Activated CD4-positive, alpha-beta T cell treated with anti-CD3 and anti-CD28 coated beads, Interleukin-2, amount 50 U/mL, for 48 hours (primary cell): ENCODE measurements around the gene CHRNA5.
A peak's percentile ranks its signal among the peaks of the same experiment; 100 is the strongest.
"Not testable (repeated sequence)": the region's sequence is repeated elsewhere in the genome, so short reads cannot be mapped to it uniquely, and the experiment has no call there.

Experiments used
- DNase-seq, 2 experiments: peaks; one replicate each; pipeline ENCODE4 v3.0.0-alpha.2; 2020

The CHRNA5 gene

DNA sequence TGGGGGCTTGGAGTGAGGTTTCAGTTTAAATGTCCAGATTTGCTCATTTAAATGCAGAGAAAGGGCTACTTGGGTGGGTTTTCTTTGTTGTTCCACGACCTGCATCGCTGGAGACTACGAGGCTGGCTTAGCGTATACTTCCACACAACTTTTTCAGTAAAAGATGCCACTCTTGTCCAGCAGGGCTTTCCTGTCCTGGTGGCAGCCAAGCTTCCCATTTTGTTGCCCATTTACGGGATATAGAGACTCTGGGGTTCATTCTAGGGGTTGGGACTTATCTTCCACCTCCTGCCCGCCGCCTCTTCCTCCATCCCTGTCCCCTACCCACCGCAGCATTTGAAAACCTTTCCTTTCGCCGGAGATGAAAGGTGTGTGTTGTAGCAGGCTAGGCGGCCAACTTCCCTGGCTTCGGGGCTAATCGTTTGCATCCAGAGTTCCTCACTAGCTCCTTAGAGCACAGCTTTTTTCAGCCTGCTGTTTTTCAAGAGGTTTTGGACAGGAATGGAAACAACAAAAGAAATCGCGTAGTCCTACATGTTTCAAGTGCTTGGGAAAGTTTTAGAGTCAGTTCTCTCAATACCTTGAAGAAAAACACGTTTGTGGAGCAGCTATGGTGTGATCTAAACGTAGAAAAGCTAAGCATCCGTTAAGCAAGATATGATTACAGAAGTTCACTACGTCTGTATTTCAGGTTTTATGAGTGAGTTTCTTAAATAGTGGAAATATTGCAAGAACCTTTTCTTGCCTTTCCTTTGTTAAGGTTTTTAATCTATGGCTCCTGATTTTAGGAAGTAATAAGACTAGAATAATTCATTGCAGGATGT, 843 bp downstream of the CHRNA5 start:
- DNase-seq = peak; percentile 8 to 16

DNA sequence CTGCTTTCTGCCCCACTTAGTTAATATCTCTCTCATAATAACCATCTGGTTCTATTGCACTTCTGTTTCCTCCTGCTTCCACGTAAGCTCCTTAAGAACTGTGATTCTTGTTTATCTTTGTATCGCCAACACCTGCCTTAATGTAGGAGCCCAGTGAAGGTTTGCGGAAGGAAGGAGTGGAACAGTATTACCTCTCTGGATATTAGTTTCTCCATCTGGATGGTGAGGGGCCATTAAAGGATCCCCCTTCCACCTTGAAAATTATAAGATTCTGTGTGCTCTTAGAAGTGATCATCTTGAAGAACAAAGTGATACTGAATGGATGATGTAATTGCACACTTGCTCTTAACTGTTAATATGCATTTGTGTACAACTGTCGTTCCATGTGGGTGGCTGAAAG, 2.2 kb downstream of the CHRNA5 start:
- DNase-seq = no peak

DNA sequence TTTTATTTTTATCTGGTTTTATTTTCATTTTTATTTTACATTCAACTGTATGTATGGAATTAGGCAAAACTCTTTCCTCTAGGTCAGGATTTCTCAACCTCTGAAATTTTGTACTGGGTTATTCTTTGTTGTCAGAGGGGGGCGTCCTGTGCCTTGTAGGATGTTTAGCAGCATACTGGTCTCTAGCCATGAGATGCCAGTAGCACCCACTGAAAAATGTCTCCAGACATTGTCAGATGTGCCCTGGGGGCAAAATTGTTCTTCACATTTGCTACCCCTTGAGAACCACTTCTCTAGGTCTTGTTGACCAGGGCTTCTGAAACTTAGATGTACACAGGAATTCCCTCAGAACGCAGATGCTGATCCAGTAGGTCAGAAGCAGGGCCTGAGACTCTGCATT, 5.4 kb downstream of the CHRNA5 start:
- DNase-seq = no peak

DNA sequence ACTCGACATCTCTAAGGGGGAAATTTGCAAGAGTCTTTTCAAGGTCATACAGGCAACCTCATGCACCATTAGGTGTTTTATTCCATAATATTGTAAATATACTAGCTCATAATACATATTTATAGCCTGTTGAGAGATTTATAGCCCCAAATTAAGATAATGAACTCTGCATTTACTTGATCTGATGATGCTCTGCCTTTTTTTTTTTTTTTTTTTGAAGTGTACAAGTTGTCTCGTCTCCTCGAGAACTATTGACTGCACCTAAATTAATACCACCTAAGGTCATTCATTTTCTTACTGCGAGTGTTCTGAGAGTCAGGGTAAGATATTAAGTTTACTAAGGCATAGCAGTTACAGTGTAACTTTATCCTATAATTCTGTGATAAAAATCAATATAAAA, 6.1 kb downstream of the CHRNA5 start:
- no peak for DNase-seq

- no peak for DNase-seq
Observed at GRCh38 chr15:78573416-78573815, 8.1 kb downstream of the CHRNA5 start.

DNA sequence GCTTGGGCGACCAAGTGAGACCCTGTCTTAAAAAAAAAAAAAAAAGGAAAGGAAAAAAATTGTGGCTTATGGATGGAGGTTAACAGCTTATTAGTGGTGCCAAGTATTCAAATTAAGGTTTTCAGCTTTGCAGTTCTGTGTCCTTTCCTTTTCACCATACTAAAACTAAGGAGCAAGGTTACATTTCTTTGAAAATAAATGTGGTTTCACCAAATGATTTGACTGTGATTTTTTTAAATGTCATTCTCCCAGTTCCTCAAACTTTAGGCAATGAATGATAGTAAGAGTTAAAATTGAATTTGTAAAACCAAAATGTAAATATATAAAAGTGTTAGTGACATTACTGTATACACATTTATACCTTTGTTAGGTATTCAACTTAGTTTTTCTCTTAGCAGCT, 9.6 kb downstream of the CHRNA5 start:
- DNase-seq = no peak

GRCh38 chr15:78597583-78597982, 32.3 kb downstream of the CHRNA5 start:
- DNase-seq = no peak

DNA sequence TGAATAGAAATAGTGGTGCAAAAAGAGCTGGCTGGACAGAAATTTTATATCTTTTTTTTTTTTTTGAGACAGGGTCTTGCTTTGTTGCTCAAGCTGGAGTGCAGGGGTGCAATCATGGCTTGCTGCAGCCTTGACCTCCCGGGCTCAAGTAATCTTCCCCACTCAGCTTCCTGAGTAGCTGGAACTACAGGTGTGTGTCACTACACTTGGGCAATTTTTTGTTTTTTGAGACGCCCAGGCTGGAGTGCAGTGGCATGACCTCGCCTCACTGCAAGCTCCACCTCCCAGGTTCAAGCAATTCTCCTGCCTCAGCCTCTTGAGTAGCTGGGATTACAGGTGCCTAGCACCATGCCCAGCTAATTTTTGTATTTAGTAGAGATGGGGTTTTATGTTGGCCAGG, 33.0 kb downstream of the CHRNA5 start:
- no peak for DNase-seq

GRCh38 chr15:78599189-78599588, 33.9 kb downstream of the CHRNA5 start:
- DNase-seq = no peak

DNA sequence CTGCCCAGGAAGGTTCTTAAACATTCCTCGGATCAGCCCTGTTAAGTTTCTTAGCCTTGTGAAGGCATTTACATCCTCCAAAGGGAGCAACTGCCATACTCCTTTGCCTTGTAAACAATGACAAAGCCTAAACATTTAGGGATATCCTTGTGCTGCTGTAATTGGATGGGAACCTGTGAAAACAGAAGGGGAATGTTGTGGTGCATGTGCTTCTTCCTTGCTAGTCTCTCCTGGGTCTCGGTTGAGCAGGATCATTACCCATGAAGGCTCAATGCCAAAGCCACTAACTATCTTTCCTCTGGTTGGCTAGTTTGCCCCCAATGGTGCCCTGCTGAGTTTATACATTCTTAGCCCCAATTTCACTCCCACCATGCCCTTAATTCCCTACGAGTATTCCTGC, 38.1 kb downstream of the CHRNA5 start:
- DNase-seq = no peak

GRCh38 chr15:78604420-78604819, 39.1 kb downstream of the CHRNA5 start:
- no peak for DNase-seq

DNA sequence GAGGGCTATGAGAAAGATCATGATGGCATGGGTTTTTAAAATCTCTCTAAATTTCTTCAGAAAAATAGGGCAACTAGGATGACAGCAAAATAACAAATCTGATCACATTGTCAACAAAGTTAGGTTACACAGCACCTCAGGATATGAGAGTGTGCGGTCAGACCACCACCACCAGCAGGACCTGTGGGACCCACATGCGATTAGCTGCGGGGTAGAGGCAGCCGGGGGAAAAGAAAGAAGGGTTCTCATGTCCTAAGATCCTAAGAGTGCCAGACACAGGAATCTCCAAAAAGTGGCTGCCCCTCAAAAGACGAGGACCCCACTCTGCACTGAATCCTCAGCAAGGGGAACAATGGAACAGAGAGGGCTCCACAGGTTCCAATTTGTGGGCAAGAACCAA, 39.9 kb downstream of the CHRNA5 start:
- DNase-seq = no peak

- DNase-seq = no peak
Observed at GRCh38 chr15:78605680-78606079, 40.4 kb downstream of the CHRNA5 start.

- DNase-seq = not testable (repeated sequence)
Observed at GRCh38 chr15:78609551-78609950, 44.2 kb downstream of the CHRNA5 start.

DNA sequence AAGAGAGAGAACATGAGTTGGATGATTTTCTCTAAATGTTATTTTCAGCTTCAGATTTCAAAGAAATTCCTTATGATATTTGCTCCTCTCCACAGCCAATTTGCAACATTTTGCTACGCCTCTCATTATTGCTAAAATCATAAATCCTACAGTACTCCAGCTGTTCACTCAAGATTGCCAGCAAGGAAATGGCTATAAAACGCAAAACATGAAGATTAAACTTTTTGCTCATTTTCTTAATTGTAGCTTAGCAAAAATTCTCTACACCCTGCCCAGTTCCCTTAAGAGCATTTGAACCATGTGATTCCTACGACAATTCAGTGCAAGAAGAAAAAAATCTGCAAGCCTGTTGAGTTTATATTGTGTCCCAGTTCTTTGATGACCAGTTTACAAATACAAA, 48.7 kb downstream of the CHRNA5 start:
- DNase-seq = no peak

- DNase-seq = no peak
Observed at GRCh38 chr15:78615151-78615589, 49.9 kb downstream of the CHRNA5 start.

DNA sequence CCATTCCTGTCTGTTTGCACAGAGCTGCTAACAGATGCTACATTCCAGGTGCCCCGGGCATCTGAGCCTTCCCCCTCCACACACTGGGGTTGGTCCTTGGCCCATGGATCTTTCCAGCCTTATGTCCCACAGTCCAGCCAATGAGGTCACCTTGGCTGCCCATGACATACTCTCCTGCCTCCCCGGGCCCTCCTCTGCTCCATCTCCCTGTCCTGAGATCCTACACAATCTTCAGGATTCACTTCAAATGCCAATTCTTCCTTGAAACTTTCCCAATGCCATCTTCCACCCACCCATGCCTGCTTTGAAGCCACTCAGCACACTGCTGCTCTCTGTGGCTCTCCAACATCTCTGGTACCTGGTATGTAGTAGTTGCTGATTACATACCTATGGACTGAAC, 51.2 kb downstream of the CHRNA5 start:
- DNase-seq = no peak

DNA sequence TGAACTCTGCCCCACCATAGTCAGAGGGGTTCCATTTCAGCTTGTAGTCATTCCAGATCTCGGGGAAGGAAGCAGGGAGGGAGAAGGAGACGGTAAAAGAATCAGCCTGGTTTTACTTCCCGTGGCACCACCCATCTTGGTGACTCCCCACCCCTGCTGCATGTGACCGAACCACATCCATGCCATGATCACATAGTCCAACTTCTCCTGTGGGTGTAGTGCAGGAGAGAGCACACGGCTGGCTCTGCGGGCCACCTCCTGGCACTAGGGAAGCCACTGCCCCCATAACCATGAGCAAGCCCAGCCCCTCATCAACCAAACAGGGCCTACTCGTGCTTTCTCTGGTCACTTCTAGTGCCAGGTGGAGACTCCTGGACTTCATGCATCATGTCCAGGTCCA, 51.8 kb downstream of the CHRNA5 start:
- DNase-seq = no peak

DNA sequence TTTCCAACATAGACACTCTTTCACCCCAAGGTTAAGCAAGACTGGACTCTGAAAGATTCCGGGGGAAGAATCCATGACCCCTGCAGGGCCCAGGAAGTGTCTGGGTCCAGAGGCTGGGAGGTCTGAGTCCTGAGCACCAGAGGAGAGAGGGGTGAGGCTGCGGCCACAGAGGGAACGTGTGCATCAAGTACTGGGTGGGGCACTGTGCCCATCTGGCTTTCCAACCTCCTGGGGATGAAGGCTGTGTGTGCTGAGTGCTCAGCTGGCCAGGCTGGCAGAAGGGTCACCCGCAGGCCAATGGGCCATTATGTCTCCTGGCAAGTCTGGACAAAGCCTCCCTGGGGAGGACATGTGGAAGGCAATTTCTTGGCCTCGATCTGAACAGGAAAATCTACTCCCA, 52.2 kb downstream of the CHRNA5 start:
- no peak for DNase-seq

DNA sequence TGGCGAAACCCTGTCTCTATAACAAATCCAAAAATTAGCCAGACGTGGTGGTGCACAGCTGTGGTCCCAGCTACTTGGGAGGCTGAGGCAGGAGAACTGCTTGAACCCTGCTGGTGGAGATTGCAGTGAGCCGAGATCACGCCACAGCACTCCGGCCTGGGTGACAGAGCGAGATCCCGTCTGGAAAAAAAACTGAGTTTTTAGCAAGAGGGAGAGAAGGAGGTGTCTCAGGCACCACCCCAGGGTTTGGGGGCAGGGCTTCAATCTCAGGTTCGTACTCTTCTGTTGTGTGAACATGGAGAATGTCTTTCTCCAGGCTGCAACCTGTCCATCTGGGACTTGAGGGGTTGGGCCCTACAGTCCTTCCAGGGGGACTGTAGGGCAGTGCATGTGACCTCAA, 52.7 kb downstream of the CHRNA5 start:
- no peak for DNase-seq

DNA sequence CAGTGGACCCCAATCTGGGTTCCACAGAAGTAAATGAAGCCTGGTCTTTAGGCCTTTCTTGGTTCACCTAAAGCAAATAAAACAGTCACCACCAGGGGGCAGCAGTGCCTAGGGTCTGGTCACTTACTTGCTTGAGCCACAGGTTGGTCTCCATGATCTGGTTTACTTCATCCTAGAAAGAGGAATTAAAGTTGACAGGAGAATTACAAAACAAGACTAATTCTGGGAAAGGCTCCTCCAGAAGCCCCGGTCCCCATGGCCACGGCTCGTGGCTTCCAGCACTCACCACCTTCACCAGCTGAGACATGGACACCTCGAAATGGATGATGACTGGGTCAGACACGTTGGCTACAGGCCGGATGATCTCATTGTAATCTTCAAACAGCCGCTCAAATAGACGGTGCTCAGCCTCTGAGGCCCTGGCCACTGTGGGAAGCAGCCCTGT, 53.2 kb downstream of the CHRNA5 start:
- peak; percentile 90 for DNase-seq

DNA sequence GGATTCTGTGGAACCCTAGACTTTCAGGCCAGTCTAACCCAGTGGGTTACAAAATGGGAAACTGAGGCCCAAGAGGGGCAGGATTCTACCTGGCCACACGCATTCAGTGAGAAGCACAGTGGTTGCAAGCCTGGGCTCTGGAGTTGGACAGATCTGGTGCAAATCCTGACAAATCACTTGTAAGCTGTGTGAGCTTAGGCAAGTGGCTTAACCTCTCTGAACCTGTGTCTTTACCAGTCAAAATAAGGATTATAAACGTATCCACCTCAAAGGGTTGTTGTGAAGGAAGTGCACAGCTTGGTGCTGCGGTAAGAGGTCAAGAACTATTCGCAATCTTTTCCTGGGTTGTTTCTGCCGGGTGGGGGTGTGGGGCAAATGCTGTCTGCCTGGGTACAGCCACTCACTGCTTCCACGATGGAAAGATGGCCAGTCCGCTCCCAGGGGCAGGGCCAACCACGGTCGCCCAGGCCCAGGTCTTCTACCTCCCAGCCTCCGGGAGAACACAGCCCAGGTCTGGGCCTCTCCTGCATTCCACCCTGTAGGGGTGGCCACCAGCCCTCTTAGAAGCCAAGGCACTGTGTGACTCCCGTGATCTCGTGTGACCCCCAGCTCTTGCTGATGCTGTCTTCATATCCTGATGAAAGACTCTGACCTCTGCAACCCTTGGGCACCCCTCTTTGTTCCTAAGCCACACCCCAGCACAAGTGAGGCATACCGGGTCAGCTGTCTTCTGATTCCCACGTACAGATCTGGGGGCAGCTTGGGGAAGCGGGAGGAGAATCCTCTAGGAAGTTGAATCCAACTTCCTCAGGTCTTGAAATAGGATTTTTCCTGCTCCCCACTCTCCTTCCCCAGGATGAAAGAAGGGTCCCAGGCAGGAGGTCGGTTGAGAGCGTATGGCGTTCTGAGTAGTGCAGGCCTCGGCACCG, 54.0 kb downstream of the CHRNA5 start:
- no peak for DNase-seq

- peak in 1 of 2 experiments; percentile 6 for DNase-seq
Observed at GRCh38 chr15:78620021-78620526, 54.8 kb downstream of the CHRNA5 start.
